IMR-90 (cell line): ENCODE measurements around the gene LGI2. TPM values are rescaled to one million over a fixed set of nuclear protein-coding genes. Genes with fewer than 3 reads are reported as not detected.

Source experiments
- ATAC-seq: fragments of 200-7000 bp; cut with Tn5 transposase; 2 replicates; pipeline ENCODE4 v1.9.1; 2020; ENCODE audit warnings: low read depth, mild to moderate bottlenecking, moderate library complexity
- BruUV-seq: library from RNA; stranded (reverse); fragments of 400-500 nt; replicated peaks from 2 replicates; lab custom pipeline; 2021; lab: Mats Ljungman, UMichigan
- CTCF ChIA-PET: fragments of 300-600 bp; formaldehyde crosslinking; extraction: SDS; loops from one replicate; lab custom pipeline; 2021; ENCODE audit warnings: antibody characterized with exemption; lab: Yijun Ruan, JAX
- POLR2A ChIA-PET: fragments of 300-600 bp; sonication (Branson Sonifier 250); formaldehyde crosslinking; loops from one replicate; lab custom pipeline; 2022; ENCODE audit warnings: antibody characterized with exemption; ENCODE audit not compliant: unreplicated experiment; lab: Charles Lee
- DNase-seq: peaks from one replicate; pipeline ENCODE4 v3.0.0; 2013
- H2AFZ ChIP-seq: replicated peaks from 2 replicates; pipeline ENCODE3; 2013; ENCODE audit warnings: low read length, mild to moderate bottlenecking; ENCODE audit not compliant: poor library complexity
- H2AK5ac ChIP-seq: 2 replicates; pipeline ENCODE4 v1.6.1; 2013; ENCODE audit warnings: low read depth, low read length, inconsistent platforms
- H2AK9ac ChIP-seq: replicated peaks from 2 replicates; pipeline ENCODE3; 2013; ENCODE audit warnings: mild to moderate bottlenecking, low read depth, low read length, moderate library complexity; ENCODE audit not compliant: poor library complexity
- H2BK120ac ChIP-seq: 2 replicates; pipeline ENCODE4 v1.6.1; 2013; ENCODE audit warnings: low read depth, low read length, inconsistent platforms
- H2BK15ac ChIP-seq: 3 replicates; pipeline ENCODE4 v1.6.1; 2013; ENCODE audit warnings: low read depth, low read length, inconsistent platforms
- H2BK20ac ChIP-seq: 2 replicates; pipeline ENCODE4 v1.6.1; 2013; ENCODE audit warnings: low read depth, mild to moderate bottlenecking, inconsistent platforms, low read length, moderate library complexity
- H2BK5ac ChIP-seq: 2 replicates; pipeline ENCODE4 v1.6.1; 2013; ENCODE audit warnings: mild to moderate bottlenecking, low read depth, low read length, inconsistent platforms; ENCODE audit not compliant: poor library complexity, severe bottlenecking
- H3K14ac ChIP-seq: replicated peaks from 2 replicates; pipeline ENCODE4 v1.6.1; 2013; ENCODE audit warnings: low read depth, low read length, inconsistent platforms
- H3K18ac ChIP-seq: 2 replicates; pipeline ENCODE4 v1.6.1; 2013; ENCODE audit warnings: low read depth, low read length, control low read depth
- H3K23ac ChIP-seq: 2 replicates; pipeline ENCODE4 v1.6.1; 2013; ENCODE audit warnings: low read depth, low read length, inconsistent platforms
- H3K27ac ChIP-seq: 2 replicates; pipeline ENCODE4 v1.5.1; 2013; ENCODE audit warnings: mild to moderate bottlenecking, control low read depth, low read length; ENCODE audit not compliant: insufficient read depth
- H3K27me3 ChIP-seq: 2 replicates; pipeline ENCODE4 v1.6.1; 2013; ENCODE audit warnings: low read length; ENCODE audit not compliant: control insufficient read depth, insufficient read depth
- H3K36me3 ChIP-seq: 2 replicates; pipeline ENCODE4 v1.6.1; 2013; ENCODE audit warnings: low read length, mixed read lengths; ENCODE audit not compliant: control insufficient read depth, insufficient read depth
- H3K4ac ChIP-seq: 2 replicates; pipeline ENCODE4 v1.6.1; 2013; ENCODE audit warnings: low read depth, low read length, inconsistent platforms
- H3K4me1 ChIP-seq: 2 replicates; pipeline ENCODE4 v1.6.1; 2013; ENCODE audit warnings: low read length, mixed read lengths; ENCODE audit not compliant: control insufficient read depth, insufficient read depth
- H3K4me2 ChIP-seq: 2 replicates; pipeline ENCODE4 v1.6.1; 2013; ENCODE audit warnings: low read depth, mild to moderate bottlenecking, control low read depth, low read length, moderate library complexity
- H3K4me3 ChIP-seq: 2 replicates; pipeline ENCODE4 v1.5.1; 2013; ENCODE audit warnings: low read depth, mild to moderate bottlenecking, control low read depth, low read length, moderate library complexity; ENCODE audit not compliant: insufficient read depth
- H3K56ac ChIP-seq: 2 replicates; pipeline ENCODE4 v1.6.1; 2013; ENCODE audit warnings: low read length, inconsistent platforms; ENCODE audit not compliant: insufficient read depth; ENCODE audit errors: extremely low read depth
- H3K79me1 ChIP-seq, 2 experiments: 2 replicates each; pipeline ENCODE4 v1.6.1; 2013; ENCODE audit warnings: low read length in 2 of 2, inconsistent platforms in 1 of 2, low read depth in 1 of 2
- H3K9ac ChIP-seq: 2 replicates; pipeline ENCODE4 v1.6.1; 2013; ENCODE audit warnings: low read depth, low read length, control low read depth
- H3K9me1 ChIP-seq: 2 replicates; pipeline ENCODE4 v1.6.1; 2013; ENCODE audit warnings: low read length, inconsistent platforms; ENCODE audit not compliant: insufficient read depth
- H3K9me3 ChIP-seq: 2 replicates; pipeline ENCODE4 v1.6.1; 2013; ENCODE audit warnings: low read length; ENCODE audit not compliant: control insufficient read depth, insufficient read depth
- H4K20me1 ChIP-seq: 2 replicates; pipeline ENCODE4 v1.6.1; 2013; ENCODE audit warnings: low read length, inconsistent platforms; ENCODE audit not compliant: insufficient read depth
- H4K5ac ChIP-seq: 2 replicates; pipeline ENCODE4 v1.6.1; 2013; ENCODE audit warnings: mild to moderate bottlenecking, low read depth, low read length, control low read depth
- H4K8ac ChIP-seq, 2 experiments: 2 replicates each; pipeline ENCODE4 v1.6.1; 2013; ENCODE audit warnings: low read depth in 2 of 2, low read length in 2 of 2, control low read depth in 1 of 2, inconsistent platforms in 1 of 2
- H4K91ac ChIP-seq: 2 replicates; pipeline ENCODE4 v1.6.1; 2013; ENCODE audit warnings: low read depth, low read length, inconsistent platforms; ENCODE audit not compliant: insufficient read depth
- BHLHE40 ChIP-seq: fragments of 150-350 bp; IDR thresholded peaks from 2 replicates; pipeline ENCODE4 v1.6.1; 2016; ENCODE audit warnings: mild to moderate bottlenecking, low read depth, low read length
- CHD1 ChIP-seq: IDR thresholded peaks from 2 replicates; pipeline ENCODE4 v1.6.1; 2012; ENCODE audit warnings: low read depth, low read length, improper control_type of control experiment
- FOS ChIP-seq: fragments of 150-350 bp; IDR thresholded peaks from 2 replicates; pipeline ENCODE4 v1.6.1; 2016; ENCODE audit warnings: low read depth, low read length
- MAZ ChIP-seq: IDR thresholded peaks from 2 replicates; pipeline ENCODE4 v1.6.1; 2012; ENCODE audit warnings: low read depth, mild to moderate bottlenecking, low read length, improper control_type of control experiment, moderate library complexity, borderline replicate concordance
- MXI1 ChIP-seq: IDR thresholded peaks from 2 replicates; pipeline ENCODE4 v1.6.1; 2012; ENCODE audit warnings: low read depth, mild to moderate bottlenecking, low read length, moderate library complexity, borderline replicate concordance
- NFE2L2 ChIP-seq: fragments of 150-350 bp; IDR thresholded peaks from 2 replicates; pipeline ENCODE4 v1.6.1; 2016; ENCODE audit warnings: low read depth, mild to moderate bottlenecking, low read length
- POLR2A ChIP-seq: IDR thresholded peaks from 2 replicates; pipeline ENCODE4 v1.6.1; 2012; ENCODE audit warnings: mild to moderate bottlenecking, low read depth, low read length
- RAD21 ChIP-seq: IDR thresholded peaks from 2 replicates; pipeline ENCODE4 v1.6.1; 2012; ENCODE audit warnings: low read length, improper control_type of control experiment
- RCOR1 ChIP-seq: IDR thresholded peaks from 2 replicates; pipeline ENCODE4 v1.6.1; 2012; ENCODE audit warnings: mild to moderate bottlenecking, low read length, improper control_type of control experiment; ENCODE audit not compliant: insufficient replicate concordance
- SMC3 ChIP-seq: fragments of 150-350 bp; IDR thresholded peaks from 2 replicates; pipeline ENCODE4 v1.6.1; 2016; ENCODE audit warnings: low read depth, mild to moderate bottlenecking, antibody characterized with exemption, low read length, moderate library complexity
- WGBS, 2 experiments: methylation state at CpG; one replicate each; pipeline versions ENCODE4 v1.1.5 to v1.1.7; 2013; ENCODE audit warnings: missing lambda C conversion rate in 2 of 2; ENCODE audit not compliant: insufficient read length in 1 of 2; ENCODE audit errors: extremely low coverage in 2 of 2; 5-methylcytosine and 5-hydroxymethylcytosine counted together
- dilution Hi-C: fragments of 300-500 bp; cut with HindIII; formaldehyde crosslinking; loops from one replicate; pipeline ENCODE4 v1.14.3; 2018; ENCODE audit warnings: low sequenced_read_pairs; ENCODE audit not compliant: unreplicated experiment
- in situ Hi-C: fragments of 300-500 bp; cut with MboI; formaldehyde crosslinking; loops from 3 replicates; pipeline ENCODE4 v1.14.3; 2019; ENCODE audit warnings: low sequenced_read_pairs, inconsistent platforms, mixed read lengths
- intact Hi-C: fragments of 100-400 bp; cut with micrococcal nuclease; formaldehyde crosslinking; loops from 2 replicates; pipeline ENCODE4 v1.10.0; 2022
- polyA plus RNA-seq, 3 experiments: library from polyadenylated mRNA; depleted of rRNA; stranded (reverse); fragments of >200 nt; gene quantifications; 2 replicates each; pipeline ENCODE4 v1.2.3, GENCODE V29; 2012; ENCODE audit warnings: low replicate concordance in 1 of 3
- total RNA-seq: library from RNA; depleted of rRNA; stranded (reverse); fragments of >200 nt; gene quantifications from 2 replicates; pipeline ENCODE4 v1.2.3, GENCODE V29; 2012
- TF ChIP-seq, protein P1 (sequence below): fragments of 150-350 bp; IDR thresholded peaks from 2 replicates; pipeline ENCODE4 v1.6.1; 2016; ENCODE audit warnings: low read depth, mild to moderate bottlenecking, low read length, moderate library complexity, borderline replicate concordance
- TF ChIP-seq, protein P2 (sequence below): fragments of 150-350 bp; IDR thresholded peaks from 2 replicates; pipeline ENCODE4 v1.6.1; 2017; ENCODE audit warnings: mild to moderate bottlenecking, antibody characterized with exemption, low read length, low read depth

LGI2 gene
- total and polyA plus RNA-seq, 2 of the 4 experiments (the other 2 are of a cell fraction) = not detected

DNA sequence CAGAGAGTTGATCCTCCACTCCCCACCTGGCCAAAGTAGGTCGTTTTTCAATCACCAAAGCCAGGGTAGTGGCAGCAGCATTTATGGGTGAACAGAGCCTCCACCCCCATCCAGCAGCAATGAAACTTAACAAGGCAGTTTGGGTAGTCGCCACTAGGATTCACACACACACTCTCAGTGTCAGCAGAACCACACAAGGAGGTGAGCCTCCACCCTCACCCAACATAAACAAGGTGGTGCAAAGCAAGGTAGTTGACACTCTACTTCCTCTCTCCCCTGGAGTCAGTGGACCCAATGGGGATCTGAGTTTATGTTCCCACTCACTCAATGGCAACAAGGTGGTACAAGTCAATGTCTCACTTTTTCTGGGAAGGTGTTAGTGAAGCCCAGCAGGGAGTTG is 67.5 kb downstream of the LGI2 start:
- H3K4me3 ChIP-seq = no peak overlapping the region
- H3K36me3 ChIP-seq = no peaks in the 10 kb centered on the region
- no CpG with 5 or more reads among the region's 2 CpGs for WGBS, 2 experiments

More for the DNA sequence above, 67.5 kb downstream of the LGI2 start:
- H2BK120ac ChIP-seq = no peak overlapping the region
- no peak overlapping the region for H3K18ac ChIP-seq
- TF ChIP-seq RAD21 = no peak
- TF ChIP-seq POLR2A = no peak
- TF ChIP-seq, protein P1, sequence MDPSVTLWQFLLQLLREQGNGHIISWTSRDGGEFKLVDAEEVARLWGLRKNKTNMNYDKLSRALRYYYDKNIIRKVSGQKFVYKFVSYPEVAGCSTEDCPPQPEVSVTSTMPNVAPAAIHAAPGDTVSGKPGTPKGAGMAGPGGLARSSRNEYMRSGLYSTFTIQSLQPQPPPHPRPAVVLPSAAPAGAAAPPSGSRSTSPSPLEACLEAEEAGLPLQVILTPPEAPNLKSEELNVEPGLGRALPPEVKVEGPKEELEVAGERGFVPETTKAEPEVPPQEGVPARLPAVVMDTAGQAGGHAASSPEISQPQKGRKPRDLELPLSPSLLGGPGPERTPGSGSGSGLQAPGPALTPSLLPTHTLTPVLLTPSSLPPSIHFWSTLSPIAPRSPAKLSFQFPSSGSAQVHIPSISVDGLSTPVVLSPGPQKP = no peak
- no peak for TF ChIP-seq CHD1
- no peak for TF ChIP-seq SMC3
- no peak for TF ChIP-seq NFE2L2
- no peak for TF ChIP-seq MXI1
- no peak for TF ChIP-seq MAZ
- TF ChIP-seq, protein P2, sequence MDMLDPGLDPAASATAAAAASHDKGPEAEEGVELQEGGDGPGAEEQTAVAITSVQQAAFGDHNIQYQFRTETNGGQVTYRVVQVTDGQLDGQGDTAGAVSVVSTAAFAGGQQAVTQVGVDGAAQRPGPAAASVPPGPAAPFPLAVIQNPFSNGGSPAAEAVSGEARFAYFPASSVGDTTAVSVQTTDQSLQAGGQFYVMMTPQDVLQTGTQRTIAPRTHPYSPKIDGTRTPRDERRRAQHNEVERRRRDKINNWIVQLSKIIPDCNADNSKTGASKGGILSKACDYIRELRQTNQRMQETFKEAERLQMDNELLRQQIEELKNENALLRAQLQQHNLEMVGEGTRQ = no peak
- TF ChIP-seq FOS = no peak
- TF ChIP-seq BHLHE40 = no peak
- no peak for TF ChIP-seq RCOR1
- no peaks in the 10 kb centered on the region for H4K20me1 ChIP-seq
- no peak overlapping the region for H4K91ac ChIP-seq
- no peaks in the 10 kb centered on the region for H3K9me3 ChIP-seq
- H2AK5ac ChIP-seq = no peak overlapping the region
- no peak overlapping the region for H2BK5ac ChIP-seq
- H2BK20ac ChIP-seq = no peak overlapping the region
- H3K56ac ChIP-seq = no peak overlapping the region
- ChIA-PET POLR2A (no interaction called here), CTCF (no interaction called here)
- H3K14ac ChIP-seq = no peak overlapping the region
- H4K5ac ChIP-seq = no peak overlapping the region
- ATAC-seq (no peak), DNase-seq (no peak)
- no peak overlapping the region for H3K23ac ChIP-seq
- no peak overlapping the region for H3K27ac ChIP-seq
- no peaks in the 10 kb centered on the region for H3K4me1 ChIP-seq
- H3K9me1 ChIP-seq = no peaks in the 10 kb centered on the region
- no TSS peak for BruUV-seq
- intact Hi-C loops = no loop called here
- H3K9ac ChIP-seq = no peak overlapping the region
- peak overlapping the region; percentile 72 for H2AK9ac ChIP-seq
- no peak overlapping the region for H2AFZ ChIP-seq
- no peak overlapping the region for H3K4me2 ChIP-seq
- dilution Hi-C loops = no loop called here
- in situ Hi-C loops = no loop called here
- H2BK15ac ChIP-seq = no peak overlapping the region
- H4K8ac ChIP-seq = no peak overlapping the region
- no peak overlapping the region for H3K4ac ChIP-seq
- H3K79me1 ChIP-seq = no peaks in the 10 kb centered on the region
- no peaks in the 10 kb centered on the region; the same call in none of the 2 replicates for H3K27me3 ChIP-seq
